ENCODE results near the gene AGER. TPM values are rescaled to one million over a fixed set of nuclear protein-coding genes. Genes with fewer than 3 reads are reported as not detected.

Gene AGER
- 10 to 100 TPM in 1 of 2 donors, 1 to 10 TPM in 1; 6.4 to 12.7 TPM for total RNA-seq
- 10 to 100 TPM in 1 of 2 donors, 1 to 10 TPM in 1; 1.4 to 16.5 TPM for polyA plus RNA-seq
- long read RNA-seq, donor 1, partial matches to known transcripts, result 3 of 5 reads
- long read RNA-seq, donor 1, other reads (novel, unspliced or antisense), result 1 of 5 reads
- long read RNA-seq, donor 2, partial matches to known transcripts, result 0 of 4 reads
- long read RNA-seq, donor 2, other reads (novel, unspliced or antisense), result 2 of 4 reads

GRCh38 chr6:32184084-32184640 lies at the start of gene AGER:
AGER (minus strand) TSS chr6:32184253; CDS start chr6:32184222, 31 bp downstream.
- H3K4me3 ChIP-seq (ENCODE audit: low read length in 2 of 2), result no peak within 1 kb of the TSS
- H3K27ac ChIP-seq (ENCODE audit: low read depth in 1 of 2, low read length in 2 of 2), result no peak within 1 kb of the TSS
- ATAC-seq (ENCODE audit: low FRiP score) (no peak), DNase-seq (peak in 1 of 2 donors; percentile 71)
- H3K9me3 ChIP-seq (ENCODE audit: control insufficient read depth, low read length), result no peaks in the 10 kb centered on the region
- no peaks in the 10 kb centered on the region for H3K36me3 ChIP-seq (ENCODE audit: control insufficient read depth in 1 of 2, insufficient read depth in 2 of 2, low read length in 1 of 2)
- H3K4me1 ChIP-seq (ENCODE audit: control insufficient read depth in 1 of 2, insufficient read depth in 2 of 2, low read length in 2 of 2), result no peaks in the 10 kb centered on the region
- no peaks in the 10 kb centered on the region for H3K27me3 ChIP-seq (ENCODE audit: control insufficient read depth in 1 of 2, insufficient read depth in 2 of 2, low read length in 1 of 2)
- 61 to 68% methylated on average over 6 of the region's 6 CpGs for WGBS, 2 donors
- intact Hi-C loops (cut with DNase I), result no loop called here

GRCh38 chr6:32226434-32226833 lies 42.4 kb upstream of the AGER start:
- Histone ChIP-seq H3K4me3 (ENCODE audit: low read length in 2 of 2) (no peak overlapping the region), H3K4me1 (ENCODE audit: control insufficient read depth in 1 of 2, insufficient read depth in 2 of 2, low read length in 2 of 2) (no peaks in the 10 kb centered on the region), H3K27me3 (ENCODE audit: control insufficient read depth in 1 of 2, insufficient read depth in 2 of 2, low read length in 1 of 2) (no peaks in the 10 kb centered on the region), H3K36me3 (ENCODE audit: control insufficient read depth in 1 of 2, insufficient read depth in 2 of 2, low read length in 1 of 2) (peaks cover 0 to 3% of the 10 kb centered on the region in 2 donors), H3K9me3 (ENCODE audit: control insufficient read depth, low read length) (no peaks in the 10 kb centered on the region), H3K27ac (ENCODE audit: low read depth in 1 of 2, low read length in 2 of 2) (no peak overlapping the region)
- DNase-seq, result no peak
- 93 to 96% methylated on average over 7 of the region's 7 CpGs for WGBS, 2 donors
- ATAC-seq (ENCODE audit: low FRiP score), result no peak
- intact Hi-C loops (cut with DNase I), result no loop called here

GRCh38 chr6:32224696-32225095 lies 40.6 kb upstream of the AGER start:
- Histone ChIP-seq H3K27ac (ENCODE audit: low read depth in 1 of 2, low read length in 2 of 2) (no peak overlapping the region), H3K9me3 (ENCODE audit: control insufficient read depth, low read length) (no peaks in the 10 kb centered on the region), H3K4me1 (ENCODE audit: control insufficient read depth in 1 of 2, insufficient read depth in 2 of 2, low read length in 2 of 2) (no peaks in the 10 kb centered on the region), H3K27me3 (ENCODE audit: control insufficient read depth in 1 of 2, insufficient read depth in 2 of 2, low read length in 1 of 2) (no peaks in the 10 kb centered on the region), H3K4me3 (ENCODE audit: low read length in 2 of 2) (no peak overlapping the region), H3K36me3 (ENCODE audit: control insufficient read depth in 1 of 2, insufficient read depth in 2 of 2, low read length in 1 of 2) (no peaks in the 10 kb centered on the region)
- ATAC-seq (ENCODE audit: low FRiP score) (no peak), DNase-seq (no peak)
- WGBS, 2 donors, result 67 to 75% methylated on average over 2 of the region's 2 CpGs
- intact Hi-C loops (cut with DNase I), result no loop called here

GRCh38 chr6:32223258-32224235 lies 39.5 kb upstream of the AGER start, which contains the start of gene NOTCH4:
NOTCH4 (minus strand) TSS chr6:32224067; CDS start chr6:32223928, 139 bp downstream.
- intact Hi-C loops (cut with DNase I), result no loop called here

DNA sequence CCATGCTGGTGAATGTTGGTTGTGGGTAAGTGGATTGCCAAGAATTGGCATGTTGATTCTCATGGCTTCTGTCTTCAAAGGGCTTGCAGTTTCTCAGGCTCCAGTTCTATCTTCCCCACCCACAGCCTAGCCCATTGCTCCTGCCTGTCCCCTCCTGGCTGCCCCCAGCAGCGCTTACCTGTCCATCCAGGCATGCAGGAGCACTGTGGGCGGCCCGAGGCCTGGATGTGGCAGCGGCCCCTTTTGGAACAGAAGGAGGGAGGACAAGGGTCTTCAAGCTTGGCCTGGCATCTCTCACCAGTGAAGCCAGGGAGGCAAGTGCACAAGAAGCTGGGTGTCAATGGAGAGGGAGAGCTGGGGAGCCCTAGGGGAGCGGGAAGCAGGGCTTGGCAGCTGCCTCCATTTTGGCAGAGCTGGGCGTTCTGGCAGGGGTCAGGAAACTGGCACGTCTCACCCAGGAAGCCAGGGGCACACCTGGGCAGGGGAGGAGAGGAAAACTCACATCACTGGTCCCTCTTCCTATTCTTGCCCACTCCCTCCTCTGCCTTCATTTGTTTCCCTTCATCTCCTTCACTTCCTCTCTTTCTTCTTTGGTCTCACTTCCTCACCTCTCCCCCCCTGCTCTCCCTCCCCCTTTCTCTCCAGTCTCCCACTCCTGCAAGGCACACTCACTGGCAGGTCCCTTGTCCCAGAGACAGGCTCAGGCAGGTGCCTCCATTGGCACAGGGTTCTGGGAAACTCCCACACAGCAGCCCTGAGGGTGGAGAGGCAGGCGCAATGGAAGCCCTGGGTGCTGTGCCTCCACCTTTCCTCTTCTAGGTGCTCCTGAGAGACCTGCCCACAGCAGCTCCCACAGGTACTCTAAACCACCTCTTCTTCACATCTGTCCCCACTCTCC lies 38.5 kb upstream of the AGER start:
- Histone ChIP-seq H3K27ac (ENCODE audit: low read depth in 1 of 2, low read length in 2 of 2) (no peak overlapping the region), H3K4me3 (ENCODE audit: low read length in 2 of 2) (no peak overlapping the region), H3K9me3 (ENCODE audit: control insufficient read depth, low read length) (no peaks in the 10 kb centered on the region), H3K27me3 (ENCODE audit: control insufficient read depth in 1 of 2, insufficient read depth in 2 of 2, low read length in 1 of 2) (no peaks in the 10 kb centered on the region), H3K4me1 (ENCODE audit: control insufficient read depth in 1 of 2, insufficient read depth in 2 of 2, low read length in 2 of 2) (no peaks in the 10 kb centered on the region), H3K36me3 (ENCODE audit: control insufficient read depth in 1 of 2, insufficient read depth in 2 of 2, low read length in 1 of 2) (no peaks in the 10 kb centered on the region)
- intact Hi-C loops (cut with DNase I), result no loop called here
- WGBS, 2 donors, result 86 to 91% methylated on average over 5 to 8 of the region's 8 CpGs
- ATAC-seq (ENCODE audit: low FRiP score), result no peak
- DNase-seq, result no peak

More at GRCh38 chr6:32223258-32224235, 39.5 kb upstream of the AGER start, which contains the start of gene NOTCH4:
- 54 to 55% methylated on average over 20 of the region's 20 CpGs for WGBS, 2 donors
- Histone ChIP-seq H3K4me1 (ENCODE audit: control insufficient read depth in 1 of 2, insufficient read depth in 2 of 2, low read length in 2 of 2) (no peaks in the 10 kb centered on the region), H3K36me3 (ENCODE audit: control insufficient read depth in 1 of 2, insufficient read depth in 2 of 2, low read length in 1 of 2) (no peaks in the 10 kb centered on the region), H3K27ac (ENCODE audit: low read depth in 1 of 2, low read length in 2 of 2) (no peak within 1 kb of the TSS), H3K4me3 (ENCODE audit: low read length in 2 of 2) (no peak within 1 kb of the TSS), H3K27me3 (ENCODE audit: control insufficient read depth in 1 of 2, insufficient read depth in 2 of 2, low read length in 1 of 2) (no peaks in the 10 kb centered on the region), H3K9me3 (ENCODE audit: control insufficient read depth, low read length) (no peaks in the 10 kb centered on the region)
- ATAC-seq (ENCODE audit: low FRiP score) (no peak), DNase-seq (no peak)

GRCh38 chr6:32220021-32220420 lies 36.0 kb upstream of the AGER start:
- no peaks in the 10 kb centered on the region for H3K9me3 ChIP-seq (ENCODE audit: control insufficient read depth, low read length)
- ATAC-seq (ENCODE audit: low FRiP score), result no peak
- H3K4me3 ChIP-seq (ENCODE audit: low read length in 2 of 2), result no peak overlapping the region
- no peaks in the 10 kb centered on the region for H3K27me3 ChIP-seq (ENCODE audit: control insufficient read depth in 1 of 2, insufficient read depth in 2 of 2, low read length in 1 of 2)
- no peak overlapping the region for H3K27ac ChIP-seq (ENCODE audit: low read depth in 1 of 2, low read length in 2 of 2)
- no peaks in the 10 kb centered on the region for H3K4me1 ChIP-seq (ENCODE audit: control insufficient read depth in 1 of 2, insufficient read depth in 2 of 2, low read length in 2 of 2)
- no peaks in the 10 kb centered on the region for H3K36me3 ChIP-seq (ENCODE audit: control insufficient read depth in 1 of 2, insufficient read depth in 2 of 2, low read length in 1 of 2)
- DNase-seq, result no peak
- WGBS, 2 donors, result 72 to 77% methylated on average over 4 of the region's 4 CpGs
- intact Hi-C loops (cut with DNase I), result no loop called here

GRCh38 chr6:32218167-32218566 lies 34.1 kb upstream of the AGER start:
- intact Hi-C loops (cut with DNase I), result no loop called here
- Histone ChIP-seq H3K4me1 (ENCODE audit: control insufficient read depth in 1 of 2, insufficient read depth in 2 of 2, low read length in 2 of 2) (no peaks in the 10 kb centered on the region), H3K9me3 (ENCODE audit: control insufficient read depth, low read length) (no peaks in the 10 kb centered on the region), H3K27me3 (ENCODE audit: control insufficient read depth in 1 of 2, insufficient read depth in 2 of 2, low read length in 1 of 2) (no peaks in the 10 kb centered on the region), H3K4me3 (ENCODE audit: low read length in 2 of 2) (no peak overlapping the region), H3K36me3 (ENCODE audit: control insufficient read depth in 1 of 2, insufficient read depth in 2 of 2, low read length in 1 of 2) (no peaks in the 10 kb centered on the region), H3K27ac (ENCODE audit: low read depth in 1 of 2, low read length in 2 of 2) (no peak overlapping the region)
- ATAC-seq (ENCODE audit: low FRiP score), result no peak
- 80 to 85% methylated on average over 7 of the region's 7 CpGs for WGBS, 2 donors
- no peak for DNase-seq

DNA sequence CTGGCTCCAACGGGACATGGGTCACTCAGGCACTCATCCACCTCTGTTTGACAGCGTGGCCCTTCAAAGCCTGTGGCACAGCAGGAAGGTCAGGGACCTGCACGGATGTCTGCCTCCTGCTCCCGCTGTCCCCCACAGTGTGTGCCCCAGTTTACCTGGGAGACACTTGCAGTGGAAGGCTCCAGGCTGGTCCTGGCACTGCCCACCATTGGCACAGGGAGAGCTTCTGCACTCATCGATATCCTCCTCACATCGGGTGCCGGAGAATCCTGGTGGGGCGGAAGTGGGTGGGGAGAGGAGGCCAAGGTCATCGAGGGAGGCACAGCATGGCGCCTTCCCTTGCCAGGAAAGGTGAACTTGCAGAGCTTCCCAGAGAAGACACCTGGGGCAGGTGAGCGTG lies 32.9 kb upstream of the AGER start:
- H3K27me3 ChIP-seq (ENCODE audit: control insufficient read depth in 1 of 2, insufficient read depth in 2 of 2, low read length in 1 of 2), result no peaks in the 10 kb centered on the region
- ATAC-seq (ENCODE audit: low FRiP score) (no peak), DNase-seq (no peak)
- H3K4me1 ChIP-seq (ENCODE audit: control insufficient read depth in 1 of 2, insufficient read depth in 2 of 2, low read length in 2 of 2), result no peaks in the 10 kb centered on the region
- WGBS, 2 donors, result 91 to 94% methylated on average over 11 of the region's 11 CpGs
- intact Hi-C loops (cut with DNase I), result no loop called here
- no peak overlapping the region for H3K4me3 ChIP-seq (ENCODE audit: low read length in 2 of 2)
- no peaks in the 10 kb centered on the region for H3K9me3 ChIP-seq (ENCODE audit: control insufficient read depth, low read length)
- no peak overlapping the region for H3K27ac ChIP-seq (ENCODE audit: low read depth in 1 of 2, low read length in 2 of 2)
- no peaks in the 10 kb centered on the region for H3K36me3 ChIP-seq (ENCODE audit: control insufficient read depth in 1 of 2, insufficient read depth in 2 of 2, low read length in 1 of 2)

Data from aorta (tissue), 5 donors.